Esophagus squamous epithelium (tissue), 4 donors: ENCODE measurements around the gene SLC41A3.

Experiments
- POLR2A ChIP-seq, 4 donors: fragments of 450-650 bp; IDR thresholded peaks; one replicate each; pipeline ENCODE4 v1.6.1; 2017; ENCODE audit warnings: antibody characterized with exemption in 4 of 4, mild to moderate bottlenecking in 4 of 4, moderate library complexity in 3 of 4
- TF ChIP-seq, protein P1 (sequence below), 6 experiments: fragments of 450-650 bp in 4 of 6; fragments of 200-600 bp in 2 of 6; sonication (generic) in 2 of 6; IDR thresholded peaks; one replicate each; pipeline ENCODE4 v1.5.1; 2016 to 2019; ENCODE audit warnings: antibody characterized with exemption in 6 of 6, mild to moderate bottlenecking in 4 of 6, moderate library complexity in 4 of 6

DNA sequence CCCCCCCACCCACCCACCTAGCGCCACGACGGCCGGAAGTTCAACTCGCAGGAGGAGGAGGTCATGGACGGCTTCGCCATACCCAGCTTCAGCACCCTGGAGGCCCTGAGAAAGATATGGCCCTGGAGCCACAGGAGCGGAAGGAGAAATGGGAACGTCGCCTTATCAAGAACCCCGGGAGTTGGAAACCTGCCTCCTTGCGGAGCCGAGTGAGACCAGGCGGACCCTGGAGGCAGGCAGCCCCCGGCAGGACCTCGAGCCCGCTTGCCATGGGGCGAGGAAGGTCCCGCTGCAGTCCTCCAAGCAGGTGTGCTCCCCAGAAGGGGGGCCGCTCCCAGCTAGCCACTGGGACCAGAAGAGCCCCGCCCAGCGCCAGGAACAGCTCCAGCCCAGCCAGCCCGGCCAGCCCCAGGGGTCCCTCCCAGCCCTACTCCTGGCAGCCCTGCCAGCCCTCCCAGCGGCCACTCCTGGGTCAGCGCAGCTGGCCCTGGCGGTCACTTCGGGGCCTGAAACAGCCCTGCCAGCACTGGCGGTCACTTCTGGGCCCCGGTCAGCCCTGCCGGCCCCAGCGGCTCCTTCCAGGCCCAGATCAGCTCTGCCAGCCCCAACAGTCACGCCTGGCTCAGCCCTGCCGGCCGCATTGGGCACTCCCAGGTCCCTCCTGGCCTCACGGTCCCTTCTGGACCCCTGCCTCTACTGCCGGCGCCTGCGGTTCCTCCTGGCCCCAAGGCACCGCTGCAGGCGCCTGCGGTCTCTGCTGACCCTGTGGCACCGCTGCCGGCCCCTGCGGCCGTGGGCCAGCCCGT lies 125.2 kb downstream of the SLC41A3 start:
- TF ChIP-seq, protein P1, sequence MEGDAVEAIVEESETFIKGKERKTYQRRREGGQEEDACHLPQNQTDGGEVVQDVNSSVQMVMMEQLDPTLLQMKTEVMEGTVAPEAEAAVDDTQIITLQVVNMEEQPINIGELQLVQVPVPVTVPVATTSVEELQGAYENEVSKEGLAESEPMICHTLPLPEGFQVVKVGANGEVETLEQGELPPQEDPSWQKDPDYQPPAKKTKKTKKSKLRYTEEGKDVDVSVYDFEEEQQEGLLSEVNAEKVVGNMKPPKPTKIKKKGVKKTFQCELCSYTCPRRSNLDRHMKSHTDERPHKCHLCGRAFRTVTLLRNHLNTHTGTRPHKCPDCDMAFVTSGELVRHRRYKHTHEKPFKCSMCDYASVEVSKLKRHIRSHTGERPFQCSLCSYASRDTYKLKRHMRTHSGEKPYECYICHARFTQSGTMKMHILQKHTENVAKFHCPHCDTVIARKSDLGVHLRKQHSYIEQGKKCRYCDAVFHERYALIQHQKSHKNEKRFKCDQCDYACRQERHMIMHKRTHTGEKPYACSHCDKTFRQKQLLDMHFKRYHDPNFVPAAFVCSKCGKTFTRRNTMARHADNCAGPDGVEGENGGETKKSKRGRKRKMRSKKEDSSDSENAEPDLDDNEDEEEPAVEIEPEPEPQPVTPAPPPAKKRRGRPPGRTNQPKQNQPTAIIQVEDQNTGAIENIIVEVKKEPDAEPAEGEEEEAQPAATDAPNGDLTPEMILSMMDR (IDR thresholded peaks at IDR 0.05): no peak
- no peak for TF ChIP-seq POLR2A (IDR thresholded peaks at IDR 0.05)
